ENCODE measurements around the gene U2AF1L4.

DNA sequence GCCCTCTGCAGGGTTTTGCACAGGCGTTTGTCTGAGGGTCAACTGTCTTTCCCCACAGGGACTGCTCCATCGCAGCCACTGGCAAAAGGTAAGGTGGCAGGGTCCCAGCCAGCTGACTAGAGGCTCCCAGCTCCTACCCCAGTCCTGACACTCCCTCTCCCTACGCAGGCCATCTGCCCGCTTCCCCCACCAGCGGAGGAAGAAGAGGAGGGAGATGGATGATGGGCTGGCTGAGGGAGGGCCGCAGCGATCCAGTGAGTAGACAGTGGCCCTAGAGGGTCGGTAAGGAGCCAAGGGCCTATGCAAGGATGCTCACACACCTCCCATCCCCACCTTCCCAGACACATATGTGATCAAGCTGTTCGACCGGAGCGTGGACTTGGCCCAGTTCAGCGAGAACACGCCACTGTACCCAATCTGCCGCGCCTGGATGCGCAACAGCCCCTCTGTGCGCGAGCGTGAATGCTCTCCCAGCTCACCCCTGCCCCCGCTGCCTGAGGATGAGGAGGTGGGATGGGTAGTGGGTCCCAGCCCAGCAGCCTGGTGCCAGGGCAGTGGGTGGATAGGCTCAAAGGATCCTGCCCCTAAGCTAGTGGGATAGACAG lies 7.6 kb upstream of the U2AF1L4 start:
- no peak for TF ChIP-seq POLR2A (IDR thresholded peaks at IDR 0.05)
- TF ChIP-seq EP300 (IDR thresholded peaks at IDR 0.05; ENCODE audit: low read depth), result no peak
- TF ChIP-seq, protein P1, sequence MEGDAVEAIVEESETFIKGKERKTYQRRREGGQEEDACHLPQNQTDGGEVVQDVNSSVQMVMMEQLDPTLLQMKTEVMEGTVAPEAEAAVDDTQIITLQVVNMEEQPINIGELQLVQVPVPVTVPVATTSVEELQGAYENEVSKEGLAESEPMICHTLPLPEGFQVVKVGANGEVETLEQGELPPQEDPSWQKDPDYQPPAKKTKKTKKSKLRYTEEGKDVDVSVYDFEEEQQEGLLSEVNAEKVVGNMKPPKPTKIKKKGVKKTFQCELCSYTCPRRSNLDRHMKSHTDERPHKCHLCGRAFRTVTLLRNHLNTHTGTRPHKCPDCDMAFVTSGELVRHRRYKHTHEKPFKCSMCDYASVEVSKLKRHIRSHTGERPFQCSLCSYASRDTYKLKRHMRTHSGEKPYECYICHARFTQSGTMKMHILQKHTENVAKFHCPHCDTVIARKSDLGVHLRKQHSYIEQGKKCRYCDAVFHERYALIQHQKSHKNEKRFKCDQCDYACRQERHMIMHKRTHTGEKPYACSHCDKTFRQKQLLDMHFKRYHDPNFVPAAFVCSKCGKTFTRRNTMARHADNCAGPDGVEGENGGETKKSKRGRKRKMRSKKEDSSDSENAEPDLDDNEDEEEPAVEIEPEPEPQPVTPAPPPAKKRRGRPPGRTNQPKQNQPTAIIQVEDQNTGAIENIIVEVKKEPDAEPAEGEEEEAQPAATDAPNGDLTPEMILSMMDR (IDR thresholded peaks at IDR 0.05), result no peak

Measured in transverse colon (tissue), 3 donors.